SK-N-SH treated with all-trans-retinoic acid at 6 μM for 48 hours (cell line): ENCODE data around the gene NADSYN1.

Experiments used
- CSDC2 ChIP-seq: fragments of 250-450 bp; sonication (Bioruptor Pico); IDR thresholded peaks from 2 replicates; pipeline ENCODE4 v1.5.0; 2020; ENCODE audit warnings: mild to moderate bottlenecking, moderate library complexity
- RARB ChIP-seq: fragments of 250-450 bp; sonication (Bioruptor Pico); IDR thresholded peaks from 2 replicates; pipeline ENCODE4 v1.8.0; 2021; ENCODE audit warnings: mild to moderate bottlenecking, moderate library complexity
- TCF4 ChIP-seq: fragments of 250-450 bp; sonication (Bioruptor Pico); IDR thresholded peaks from 2 replicates; pipeline ENCODE4 v1.8.0; 2021; ENCODE audit warnings: mild to moderate bottlenecking, moderate library complexity, borderline replicate concordance
- ZFP30 ChIP-seq: fragments of 450-650 bp; formaldehyde crosslinking; IDR thresholded peaks from 2 replicates; pipeline ENCODE4 v1.5.0; 2022; ENCODE audit warnings: mild to moderate bottlenecking, moderate library complexity

DNA sequence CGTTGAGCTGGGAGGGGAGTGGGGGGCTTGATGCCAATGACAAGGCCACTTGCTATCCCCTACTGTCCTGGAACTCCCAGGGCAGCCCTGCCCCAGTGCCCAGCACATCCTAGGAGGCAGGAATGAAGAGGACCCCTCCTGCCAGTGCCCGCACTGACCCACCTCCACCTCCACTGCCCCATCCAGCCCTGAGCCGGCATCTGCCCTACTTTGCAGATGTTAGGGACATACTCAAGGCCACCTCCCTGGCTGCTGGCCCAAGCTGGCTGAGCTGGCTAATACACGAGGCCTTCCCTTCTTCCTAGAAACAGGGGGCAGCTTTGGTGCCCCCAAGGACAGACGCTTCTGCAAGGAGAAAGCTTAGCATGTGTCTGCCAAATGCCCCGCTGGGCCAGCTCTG lies 15.6 kb upstream of the NADSYN1 start:
- no peak for TF ChIP-seq TCF4 (CRISPR knock-in tag)
- no peak for TF ChIP-seq ZFP30 (CRISPR knock-in tag)
- TF ChIP-seq RARB (CRISPR knock-in tag) = no peak
- TF ChIP-seq CSDC2 (CRISPR knock-in tag) = no peak
